Adrenal gland (tissue), 12 donors: ENCODE data around the gene NLRP4. TPM values are rescaled to one million over a fixed set of nuclear protein-coding genes. Genes with fewer than 3 reads are reported as not detected.
A peak's percentile ranks its signal among the peaks of the same experiment; 100 is the strongest.

Experiments
- DNase-seq, 7 donors: peaks; one replicate each; pipeline ENCODE4 v3.0.0-alpha.2; 2019 to 2020
- H3K27ac ChIP-seq, 5 donors: fragments of 200-600 bp; sonication (generic) in 4 of 5; 1 replicate in 3 of 5; 2 replicates in 2 of 5; pipeline versions ENCODE4 v1.5.1 to v1.8.0; 2016 to 2020; ENCODE audit warnings: mild to moderate bottlenecking in 1 of 5
- H3K27me3 ChIP-seq: fragments of 200-600 bp; 2 replicates; pipeline ENCODE4 v1.8.0; 2021
- H3K36me3 ChIP-seq, 2 donors: fragments of 200-600 bp; replicated peaks in 1 of 2; 1 replicate in 1 of 2; 2 replicates in 1 of 2; pipeline versions ENCODE4 v1.5.1 to v1.8.0; 2018 to 2022
- H3K4me1 ChIP-seq, 2 donors: fragments of 200-600 bp; replicated peaks in 1 of 2; 1 replicate in 1 of 2; 2 replicates in 1 of 2; pipeline versions ENCODE4 v1.5.1 to v1.8.0; 2018 to 2021
- H3K4me3 ChIP-seq, 4 donors: fragments of 200-600 bp; sonication (generic) in 3 of 4; one replicate each; pipeline ENCODE4 v1.5.1; 2016 to 2018
- H3K9me3 ChIP-seq, 3 donors: fragments of 200-600 bp; sonication (generic) in 1 of 3; replicated peaks in 1 of 3; 1 replicate in 2 of 3; 2 replicates in 1 of 3; pipeline versions ENCODE4 v1.5.1 to v1.8.0; 2016 to 2021
- CTCF ChIP-seq, 6 experiments: fragments of 450-650 bp in 4 of 6; fragments of 200-600 bp in 2 of 6; sonication (generic) in 1 of 6; IDR thresholded peaks; 1 replicate in 5 of 6; 2 replicates in 1 of 6; pipeline versions ENCODE4 v1.5.1 to v1.8.0; 2016 to 2021; ENCODE audit warnings: antibody characterized with exemption in 6 of 6, mild to moderate bottlenecking in 2 of 6, moderate library complexity in 1 of 6
- POLR2A ChIP-seq, 2 donors: fragments of 450-650 bp; IDR thresholded peaks; one replicate each; pipeline ENCODE4 v1.6.1; 2017; ENCODE audit warnings: antibody characterized with exemption in 2 of 2, mild to moderate bottlenecking in 2 of 2, moderate library complexity in 1 of 2
- WGBS, 4 donors: extraction: QIAGEN DNeasy Blood & Tissue Kit in 2 of 4; methylation state at CpG; one replicate each; pipeline versions ENCODE4 v1.1.5 to v1.1.7; 2013 to 2017; 5-methylcytosine and 5-hydroxymethylcytosine counted together
- intact Hi-C, 2 donors: fragments of 100-400 bp; cut with DNase I; formaldehyde crosslinking; loops; one replicate each; pipeline versions ENCODE4 v1.14.1 to v1.15.0; 2022 to 2023
- polyA plus RNA-seq, 3 donors: library from polyadenylated mRNA; stranded (reverse); fragments of 200-250 nt in 2 of 3; fragments of 350-450 nt in 1 of 3; fragmentation: Illumina TruSeq in 1 of 3; extraction: RNeasy Lipid Tissue Mini Kit (QIAGEN cat#74804) in 1 of 3; gene quantifications; one replicate each; pipeline ENCODE4 v1.2.3, GENCODE V29; 2013 to 2014
- total RNA-seq, 9 donors: library from RNA; depleted of rRNA in 4 of 9; stranded (reverse); fragments of >200 nt in 4 of 9; fragments of 120-200 nt in 1 of 9; fragmentation: NEBNext Ultra II Directional in 1 of 9; extraction: Animal tissue kit (Norgen Biotek cat#: 25700) in 1 of 9; gene quantifications; one replicate each; pipeline versions ENCODE4 v1.1.0 to v1.2.4, GENCODE V29; 2013 to 2023
- donor health status: healthy with polysubstance abuse.
- donor health status: Bipolar disorder and iron deficiency.
- donor health status: DM: yes; HTN: yes; CAD: no.
- donor health status: DM: no; HTN: no; CAD: no.
- donor health status: DM: no; HTN: no; CAD: no.
- donor health status: DM: yes; HTN: yes; CAD: no.

Gene NLRP4
- total and polyA plus RNA-seq, 12 donors = not detected

- intact Hi-C loops = no loop called here
- Histone ChIP-seq H3K4me1 (no peaks in the 10 kb centered on the region), H3K36me3 (no peaks in the 10 kb centered on the region), H3K9me3 (no peaks in the 10 kb centered on the region), H3K27me3 (no peaks in the 10 kb centered on the region), H3K4me3 (no peak overlapping the region), H3K27ac (no peak overlapping the region)
- TF ChIP-seq CTCF (IDR thresholded peaks at IDR 0.05) (no peak), POLR2A (IDR thresholded peaks at IDR 0.05) (no peak)
- 85 to 89% (median 87%) methylated on average over 4 to 7 of the region's 7 CpGs for WGBS, 4 donors
- DNase-seq = no peak
Measured at GRCh38 chr19:55867101-55867500, 30.8 kb downstream of the NLRP4 start.

GRCh38 chr19:55870736-55871135, 34.4 kb downstream of the NLRP4 start:
- Histone ChIP-seq H3K36me3 (no peaks in the 10 kb centered on the region), H3K4me3 (no peak overlapping the region), H3K4me1 (no peaks in the 10 kb centered on the region), H3K27me3 (no peaks in the 10 kb centered on the region), H3K27ac (no peak overlapping the region), H3K9me3 (no peaks in the 10 kb centered on the region)
- TF ChIP-seq CTCF (IDR thresholded peaks at IDR 0.05) (no peak), POLR2A (IDR thresholded peaks at IDR 0.05) (no peak)
- intact Hi-C loops = no loop called here
- no peak for DNase-seq
- 56 to 80% (median 64%) methylated on average over 11 of the region's 11 CpGs for WGBS, 4 donors

- Histone ChIP-seq H3K36me3 (no peaks in the 10 kb centered on the region), H3K9me3 (no peaks in the 10 kb centered on the region), H3K4me3 (no peak overlapping the region), H3K27ac (no peak overlapping the region), H3K27me3 (no peaks in the 10 kb centered on the region), H3K4me1 (no peaks in the 10 kb centered on the region)
- TF ChIP-seq CTCF (IDR thresholded peaks at IDR 0.05) (no peak), POLR2A (IDR thresholded peaks at IDR 0.05) (no peak)
- WGBS, 4 donors = 43 to 62% (median 52%) methylated on average over 3 of the region's 3 CpGs
- intact Hi-C loops = no loop called here
- no peak for DNase-seq
Measured at GRCh38 chr19:55877211-55877610, 40.9 kb downstream of the NLRP4 start.

GRCh38 chr19:55882626-55883025, 46.3 kb downstream of the NLRP4 start:
- Histone ChIP-seq H3K9me3 (no peaks in the 10 kb centered on the region), H3K4me3 (no peak overlapping the region), H3K36me3 (no peaks in the 10 kb centered on the region), H3K4me1 (no peaks in the 10 kb centered on the region), H3K27ac (no peak overlapping the region), H3K27me3 (no peaks in the 10 kb centered on the region)
- 74 to 87% (median 82%) methylated on average over 4 of the region's 4 CpGs for WGBS, 4 donors
- intact Hi-C loops = no loop called here
- TF ChIP-seq CTCF (IDR thresholded peaks at IDR 0.05) (no peak), POLR2A (IDR thresholded peaks at IDR 0.05) (no peak)
- DNase-seq = peak in 1 of 7 donors; percentile 5
